Activated T-helper 1 cell treated with anti-CD3 and anti-CD28 coated beads, Interleukin-12 subunit alpha, Interleukin-12 subunit beta, Interleukin-2, Interleukin-4 antibody, amounts not matched to agents 30 ng/mL and 10 ng/mL and 1 ng/mL, durations not matched to agents 14 hours and 24 hours and 36 hours (primary cell): ENCODE measurements around the gene C1QTNF6. TPM values are rescaled to one million over a fixed set of nuclear protein-coding genes. Genes with fewer than 3 reads are reported as not detected.

ENCODE experiments used
- DNase-seq: peaks from one replicate; pipeline ENCODE4 v3.0.0; 2021; ENCODE audit warnings: low spot score
- H3K27ac Mint-ChIP-seq: one replicate; pipeline ENCODE4 v1.8.0; 2021; ENCODE audit warnings: mild to moderate bottlenecking, mixed read lengths
- H3K27me3 Mint-ChIP-seq: one replicate; pipeline ENCODE4 v1.8.0; 2022; ENCODE audit warnings: mild to moderate bottlenecking, moderate library complexity, mixed read lengths; ENCODE audit not compliant: insufficient read depth
- H3K36me3 Mint-ChIP-seq: one replicate; pipeline ENCODE4 v1.8.0; 2021; ENCODE audit warnings: low read depth, mixed read lengths
- H3K4me1 Mint-ChIP-seq: one replicate; pipeline ENCODE4 v1.8.0; 2021; ENCODE audit warnings: low read depth, mixed read lengths
- H3K4me3 Mint-ChIP-seq: one replicate; pipeline ENCODE4 v1.8.0; 2021; ENCODE audit warnings: mild to moderate bottlenecking, moderate library complexity, mixed read lengths
- H3K9me3 Mint-ChIP-seq: one replicate; pipeline ENCODE4 v1.8.0; 2021; ENCODE audit warnings: mixed read lengths
- intact Hi-C: fragments of 100-400 bp; cut with micrococcal nuclease; formaldehyde crosslinking; loops from one replicate; pipeline ENCODE4 v1.15.1; 2024
- total RNA-seq: library from RNA; stranded (reverse); gene quantifications from 2 replicates; pipeline ENCODE4 v1.2.3, GENCODE V29; 2022

The C1QTNF6 gene
- total RNA-seq, 1 donor from 2014 or later = 4.9 TPM

DNA sequence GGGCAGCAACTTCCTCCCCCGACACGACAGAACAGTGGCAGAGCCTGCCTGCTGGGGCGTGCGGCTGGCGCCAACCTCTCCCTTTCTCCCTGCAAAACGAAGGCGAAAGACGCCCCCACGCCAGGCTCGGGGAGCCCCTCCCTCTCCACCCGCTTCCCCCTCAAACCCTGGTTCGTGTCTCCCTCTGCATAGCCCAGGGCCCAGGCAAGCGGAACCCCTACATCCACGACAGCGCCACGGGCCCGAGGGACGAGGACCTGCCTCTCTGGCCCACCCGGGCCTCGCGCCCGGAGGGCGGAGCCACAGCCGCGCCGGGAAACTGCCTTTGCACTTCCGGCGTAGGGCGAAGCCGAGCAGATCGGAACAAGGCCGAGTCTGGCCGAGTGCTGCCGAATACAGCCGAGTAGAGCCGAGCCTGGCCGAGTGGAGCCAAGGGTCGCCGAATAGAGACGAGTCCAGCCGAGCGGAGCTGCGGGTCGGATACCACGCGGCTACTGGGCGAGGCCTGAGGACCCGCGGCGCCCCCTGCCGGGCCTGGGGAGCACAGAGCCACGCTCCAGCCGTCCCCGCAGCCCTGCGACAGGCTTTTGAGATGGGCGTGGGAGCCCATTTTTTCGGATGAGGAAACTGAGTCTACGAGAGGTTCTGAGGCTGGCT is 11.2 kb upstream of the C1QTNF6 start:
- Mint-ChIP-seq H3K4me3 (peak overlapping the region; percentile 83), H3K27ac (peak overlapping the region; percentile 87), H3K27me3 (no peaks in the 10 kb centered on the region), H3K9me3 (no peaks in the 10 kb centered on the region), H3K36me3 (peaks cover 2% of the 10 kb centered on the region), H3K4me1 (peaks cover 38% of the 10 kb centered on the region)
- intact Hi-C loops = loop anchor here (1.0 to 2.0 kb wide), 11 partner anchors 20 to 423 kb away; partner anchors contain the start of genes IFT27 and IL2RB
- DNase-seq = peak; percentile 99

DNA sequence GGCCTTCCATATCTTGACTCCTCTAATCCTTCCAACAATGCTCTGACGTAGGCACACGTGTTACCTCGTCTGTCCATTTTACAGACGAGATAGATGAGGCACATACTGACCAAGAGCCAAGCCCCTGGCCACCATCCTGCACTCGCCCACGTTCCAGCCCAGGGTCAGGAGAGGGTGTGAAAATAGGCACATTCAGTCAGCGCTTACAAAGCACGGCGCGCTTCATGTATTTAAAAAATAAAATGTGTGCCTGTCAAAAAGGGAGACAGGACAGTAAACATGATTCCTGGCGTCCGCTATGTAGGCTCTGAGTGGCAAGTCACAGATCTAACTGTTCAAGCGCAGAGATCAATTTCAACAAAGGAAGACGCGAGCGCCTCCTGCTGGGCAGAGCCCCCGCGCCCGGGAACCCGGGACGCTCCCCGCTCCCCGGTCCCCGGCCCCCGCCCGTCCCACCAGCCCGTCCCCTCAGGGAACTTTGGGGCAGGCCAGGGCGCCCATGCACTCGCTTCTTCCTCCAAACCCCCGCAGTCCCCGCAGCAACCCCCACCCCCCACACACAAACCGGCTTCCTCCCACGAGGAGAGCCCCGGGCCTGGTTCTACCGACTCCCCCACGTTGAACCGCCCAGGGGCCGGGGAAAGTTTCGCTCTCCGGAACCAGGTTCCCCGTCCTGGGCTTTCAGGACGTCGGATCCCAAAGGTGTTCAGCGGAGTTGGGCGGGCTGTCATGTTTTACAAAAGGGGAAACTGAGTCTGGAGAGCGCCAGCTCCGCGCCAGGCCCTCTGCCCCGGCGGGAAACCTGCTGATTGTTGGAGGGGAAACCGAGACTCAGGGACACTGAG is 10.4 kb upstream of the C1QTNF6 start:
- H3K36me3 Mint-ChIP-seq = peaks cover 5% of the 10 kb centered on the region
- DNase-seq = peak; percentile 82
- H3K9me3 Mint-ChIP-seq = no peaks in the 10 kb centered on the region
- intact Hi-C loops = loop anchor here (1.0 to 2.0 kb wide), 14 partner anchors 21 to 422 kb away; partner anchors contain the start of genes IFT27 and IL2RB
- peak overlapping the region; percentile 87 for H3K27ac Mint-ChIP-seq
- H3K4me1 Mint-ChIP-seq = peaks cover 46% of the 10 kb centered on the region
- H3K4me3 Mint-ChIP-seq = peak overlapping the region; percentile 83
- no peaks in the 10 kb centered on the region for H3K27me3 Mint-ChIP-seq

DNA sequence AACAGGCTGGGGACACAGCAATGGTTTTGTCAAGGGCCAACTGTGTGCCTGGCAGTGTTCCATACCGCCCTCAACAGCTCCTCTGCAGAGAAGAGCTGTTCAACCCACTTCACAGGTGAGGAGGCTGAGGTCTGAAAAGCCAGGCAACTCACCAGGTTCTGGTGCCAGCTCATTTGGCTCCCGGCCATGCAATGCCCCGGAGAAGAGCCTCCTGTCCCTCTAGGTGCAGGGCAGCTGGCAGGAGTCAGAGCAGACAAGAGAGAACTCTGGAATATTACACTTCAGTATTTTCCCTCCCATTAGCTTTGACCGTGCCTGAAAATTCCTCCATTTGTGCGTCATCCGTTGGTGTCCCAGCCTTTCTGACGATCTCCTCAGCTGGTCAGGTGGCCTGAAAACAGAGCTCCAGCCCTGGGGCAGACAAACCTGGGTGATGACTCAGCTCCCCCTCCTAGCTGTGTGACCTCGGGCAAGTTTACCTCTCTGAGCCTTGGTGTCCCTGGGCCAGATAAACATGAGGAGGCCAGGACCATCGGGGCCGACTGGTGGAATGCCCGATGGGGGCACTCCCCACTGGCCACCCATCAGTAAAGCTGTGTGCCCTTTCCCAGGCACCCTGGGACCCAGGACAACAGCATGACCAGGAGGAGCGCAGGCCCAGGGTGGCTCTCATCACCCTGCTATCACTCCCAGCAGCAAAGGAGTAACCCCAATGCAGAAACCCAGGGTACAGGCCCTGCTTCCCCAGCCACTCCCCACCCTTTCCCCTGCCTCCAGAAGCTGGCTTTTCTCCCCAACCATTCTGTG is 9.6 kb upstream of the C1QTNF6 start:
- Mint-ChIP-seq H3K36me3 (peaks cover 5% of the 10 kb centered on the region), H3K9me3 (no peaks in the 10 kb centered on the region), H3K27ac (peak overlapping the region; percentile 87), H3K4me1 (peaks cover 54% of the 10 kb centered on the region), H3K4me3 (peak overlapping the region; percentile 83), H3K27me3 (no peaks in the 10 kb centered on the region)
- DNase-seq = no peak
- intact Hi-C loops = loop anchor here (1.0 to 2.0 kb wide), 5 partner anchors 31 to 341 kb away; no protein-coding TSS in a partner anchor

DNA sequence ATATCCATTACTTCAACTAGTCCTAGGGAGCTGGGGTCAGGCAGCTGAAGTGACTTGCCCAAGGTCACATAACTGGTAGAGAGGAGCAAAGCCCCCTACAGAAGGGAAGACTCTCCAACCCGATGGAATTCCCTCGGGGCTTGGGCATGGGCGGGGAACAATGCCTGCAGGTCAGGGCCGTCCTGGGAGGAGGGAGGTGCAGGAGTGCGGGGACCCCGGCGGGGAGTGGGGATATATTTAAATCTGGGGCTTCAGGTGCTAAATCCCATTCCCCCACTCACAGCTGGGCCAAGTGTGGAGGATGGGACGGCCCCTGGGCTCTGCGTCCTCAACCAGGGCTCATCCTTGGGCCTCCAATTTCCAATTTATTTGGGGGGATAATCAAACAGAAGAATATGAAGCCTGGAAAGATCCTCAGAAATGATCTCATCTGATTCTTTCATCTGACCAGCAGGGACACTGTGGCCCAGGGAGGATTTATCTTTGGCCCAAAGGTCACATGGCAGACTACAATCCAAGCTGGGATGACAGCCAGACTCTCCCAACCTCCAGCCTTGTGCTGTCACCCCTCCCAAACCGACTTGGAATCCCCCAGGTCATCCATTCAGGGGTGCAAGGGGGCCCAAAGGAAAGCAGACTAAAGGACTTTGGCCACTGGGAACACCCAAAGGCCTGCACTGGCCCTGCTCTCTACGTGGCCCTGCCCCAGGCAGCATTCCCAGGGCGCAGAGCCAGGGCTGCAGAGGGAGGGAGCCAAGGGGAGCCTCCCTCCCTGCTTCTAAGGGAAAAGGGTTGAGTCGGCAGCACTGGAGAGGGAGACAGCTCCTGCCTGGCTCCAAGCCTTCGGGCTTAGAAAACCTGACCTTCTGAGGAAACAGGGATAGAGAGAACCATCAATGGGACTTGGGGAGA is 8.7 kb upstream of the C1QTNF6 start:
- Mint-ChIP-seq H3K9me3 (peaks cover 4% of the 10 kb centered on the region), H3K4me1 (peaks cover 53% of the 10 kb centered on the region), H3K27me3 (no peaks in the 10 kb centered on the region), H3K27ac (no peak overlapping the region), H3K36me3 (peaks cover 5% of the 10 kb centered on the region), H3K4me3 (peak overlapping the region; percentile 83)
- intact Hi-C loops = no loop called here
- DNase-seq = no peak

DNA sequence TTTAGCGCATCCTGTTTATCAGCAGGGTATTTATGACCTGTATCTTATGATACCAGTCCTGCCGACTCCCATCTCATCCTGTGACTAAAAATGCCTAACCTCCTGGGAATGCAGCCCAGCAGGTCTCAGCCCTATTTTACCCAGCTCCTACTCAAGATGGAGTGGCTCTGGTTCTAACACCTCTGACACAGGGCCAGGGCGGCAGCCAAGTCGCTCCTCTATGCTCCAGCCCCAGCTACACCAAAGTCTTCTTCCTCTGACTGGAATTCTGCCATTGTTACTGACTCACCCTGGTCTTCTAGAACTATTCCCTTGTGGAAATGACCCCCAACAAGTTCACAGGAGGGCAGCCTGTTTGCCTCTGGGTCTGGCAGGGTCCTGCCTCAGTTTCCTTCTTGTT is 7.9 kb upstream of the C1QTNF6 start:
- H3K4me3 Mint-ChIP-seq = no peak overlapping the region
- H3K27me3 Mint-ChIP-seq = no peaks in the 10 kb centered on the region
- peaks cover 5% of the 10 kb centered on the region for H3K36me3 Mint-ChIP-seq
- H3K27ac Mint-ChIP-seq = no peak overlapping the region
- intact Hi-C loops = no loop called here
- no peak for DNase-seq
- H3K9me3 Mint-ChIP-seq = peaks cover 4% of the 10 kb centered on the region
- H3K4me1 Mint-ChIP-seq = peaks cover 50% of the 10 kb centered on the region

DNA sequence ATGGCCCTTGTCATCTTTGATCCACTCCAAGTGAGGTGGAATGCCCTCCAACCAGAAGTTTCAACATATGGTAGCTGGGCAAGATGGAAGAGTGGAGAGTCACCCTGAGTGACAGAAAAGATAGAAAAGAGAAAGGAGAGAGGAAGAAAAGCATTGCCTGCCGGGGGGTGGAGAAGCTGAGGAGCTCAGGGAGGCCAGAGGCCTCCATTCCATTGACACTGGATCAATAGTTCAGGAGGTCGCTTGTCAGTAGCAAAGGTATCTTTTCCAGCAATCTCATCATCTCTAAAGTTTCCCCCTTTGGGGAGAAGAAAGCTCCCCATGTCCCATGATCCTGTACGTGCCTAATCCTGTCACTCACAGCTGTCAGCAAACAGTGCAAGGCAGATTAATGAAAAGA is 6.7 kb upstream of the C1QTNF6 start:
- DNase-seq = no peak
- Mint-ChIP-seq H3K27ac (peak overlapping the region; percentile 81), H3K27me3 (no peaks in the 10 kb centered on the region), H3K9me3 (peaks cover 4% of the 10 kb centered on the region), H3K4me1 (peaks cover 50% of the 10 kb centered on the region), H3K4me3 (no peak overlapping the region), H3K36me3 (peaks cover 9% of the 10 kb centered on the region)
- intact Hi-C loops = no loop called here

DNA sequence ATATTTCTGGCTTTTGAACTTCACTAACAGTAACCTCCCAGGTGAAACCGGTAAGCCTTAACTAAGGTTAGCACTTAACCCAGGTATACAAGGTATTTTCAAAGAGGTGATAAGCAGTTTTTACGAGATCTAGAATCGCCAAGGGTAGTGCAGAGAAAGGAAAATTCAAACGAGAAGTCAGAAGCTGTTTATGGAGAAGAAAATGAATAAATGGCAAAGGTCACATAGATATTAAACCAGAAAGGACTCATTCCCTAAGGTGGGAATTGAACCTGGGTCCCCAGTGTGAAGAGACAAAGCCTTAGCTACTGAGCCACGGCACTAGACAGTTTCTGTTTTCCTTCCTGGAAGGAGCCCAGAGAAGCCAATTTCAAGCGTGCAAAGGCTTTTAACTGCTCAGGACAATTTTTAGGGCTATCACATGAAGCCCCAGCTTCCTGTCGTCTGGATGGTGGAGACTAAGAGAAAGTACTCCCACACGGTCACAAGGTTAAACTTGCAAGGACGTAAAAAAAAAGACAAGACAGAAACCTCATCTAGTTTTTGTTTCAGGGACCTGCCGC is 5.7 kb upstream of the C1QTNF6 start:
- H3K27ac Mint-ChIP-seq = peak overlapping the region; percentile 81

DNA sequence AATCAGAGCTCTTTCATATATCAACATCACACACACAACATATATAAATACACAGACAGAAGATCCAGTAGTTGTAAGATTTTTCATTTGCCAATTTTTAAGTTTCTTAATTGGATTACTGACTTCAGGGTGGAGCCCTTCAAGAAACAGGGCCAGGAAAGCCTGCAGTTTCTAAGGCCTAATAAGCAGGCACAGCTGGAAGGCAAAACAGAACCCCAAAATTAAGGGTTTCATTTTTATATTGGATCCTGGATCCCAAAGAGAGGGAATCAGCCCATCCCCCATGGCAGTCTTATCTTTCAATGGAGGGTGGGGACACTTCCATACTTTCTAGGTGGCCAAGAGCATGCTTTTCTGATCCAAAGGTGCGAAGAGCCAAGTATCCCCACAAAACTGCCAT is 4.7 kb upstream of the C1QTNF6 start:
- H3K9me3 Mint-ChIP-seq = peaks cover 4% of the 10 kb centered on the region
- H3K36me3 Mint-ChIP-seq = peaks cover 13% of the 10 kb centered on the region
- no peak overlapping the region for H3K4me3 Mint-ChIP-seq
- intact Hi-C loops = no loop called here
- no peak overlapping the region for H3K27ac Mint-ChIP-seq
- no peak for DNase-seq
- H3K4me1 Mint-ChIP-seq = peaks cover 54% of the 10 kb centered on the region
- no peaks in the 10 kb centered on the region for H3K27me3 Mint-ChIP-seq

More for the DNA sequence above, 5.7 kb upstream of the C1QTNF6 start:
- Mint-ChIP-seq H3K27me3 (no peaks in the 10 kb centered on the region), H3K4me1 (peaks cover 58% of the 10 kb centered on the region), H3K36me3 (peaks cover 13% of the 10 kb centered on the region), H3K4me3 (peak overlapping the region; percentile 59), H3K9me3 (peaks cover 4% of the 10 kb centered on the region)
- DNase-seq = peak; percentile 49
- intact Hi-C loops = no loop called here

DNA sequence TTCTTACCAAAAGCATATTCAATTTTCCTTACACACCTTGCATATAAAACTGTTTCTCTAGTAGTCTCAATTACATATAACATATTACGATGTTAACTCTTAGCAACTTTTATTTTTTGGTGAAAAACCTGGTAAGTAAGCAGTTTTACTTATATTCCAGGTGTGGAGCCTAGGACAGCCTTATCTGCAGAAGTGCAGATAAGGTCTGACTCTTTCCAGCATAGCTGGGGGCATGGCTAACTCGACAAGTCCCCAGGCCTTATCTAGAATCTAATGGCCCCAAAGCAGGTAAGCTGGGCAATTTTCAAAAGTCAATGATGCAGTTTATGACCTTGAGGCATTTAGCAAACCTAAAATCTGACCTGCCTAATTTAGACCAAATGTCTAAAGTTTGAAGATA is 4.2 kb upstream of the C1QTNF6 start:
- H3K4me3 Mint-ChIP-seq = no peak overlapping the region
- H3K9me3 Mint-ChIP-seq = peaks cover 4% of the 10 kb centered on the region
- intact Hi-C loops = no loop called here
- no peak for DNase-seq
- no peaks in the 10 kb centered on the region for H3K27me3 Mint-ChIP-seq
- peaks cover 56% of the 10 kb centered on the region for H3K4me1 Mint-ChIP-seq
- H3K36me3 Mint-ChIP-seq = peaks cover 11% of the 10 kb centered on the region
- no peak overlapping the region for H3K27ac Mint-ChIP-seq

DNA sequence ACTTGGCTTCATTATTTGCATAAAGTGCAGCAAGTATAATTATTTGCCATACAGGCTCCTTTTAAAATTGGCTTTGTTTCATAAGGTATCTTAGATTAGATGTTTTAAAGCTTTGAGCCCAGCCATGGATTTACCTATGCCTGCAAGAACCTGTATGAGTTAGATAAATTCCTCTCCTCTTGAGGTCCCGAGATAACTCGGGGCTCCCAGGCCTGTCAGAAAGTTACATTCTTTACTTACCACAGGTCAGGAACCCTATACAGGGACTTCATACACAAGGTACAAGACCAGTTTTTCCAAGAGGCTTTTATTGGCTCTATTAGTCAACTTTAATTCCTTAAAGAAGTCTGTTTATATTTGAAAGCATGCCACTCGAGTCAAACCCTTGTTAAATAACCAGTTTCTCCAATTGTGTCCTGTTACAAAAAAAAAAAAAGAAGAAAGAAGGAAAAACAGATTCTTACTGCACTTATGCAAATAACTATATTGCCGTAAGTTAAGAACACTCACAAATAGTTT is 2.3 kb upstream of the C1QTNF6 start:
- peaks cover 11% of the 10 kb centered on the region for H3K36me3 Mint-ChIP-seq
- no peak overlapping the region for H3K4me3 Mint-ChIP-seq
- no peaks in the 10 kb centered on the region for H3K27me3 Mint-ChIP-seq
- peaks cover 56% of the 10 kb centered on the region for H3K4me1 Mint-ChIP-seq
- DNase-seq = no peak
- no peak overlapping the region for H3K27ac Mint-ChIP-seq
- intact Hi-C loops = no loop called here
- H3K9me3 Mint-ChIP-seq = peaks cover 4% of the 10 kb centered on the region

DNA sequence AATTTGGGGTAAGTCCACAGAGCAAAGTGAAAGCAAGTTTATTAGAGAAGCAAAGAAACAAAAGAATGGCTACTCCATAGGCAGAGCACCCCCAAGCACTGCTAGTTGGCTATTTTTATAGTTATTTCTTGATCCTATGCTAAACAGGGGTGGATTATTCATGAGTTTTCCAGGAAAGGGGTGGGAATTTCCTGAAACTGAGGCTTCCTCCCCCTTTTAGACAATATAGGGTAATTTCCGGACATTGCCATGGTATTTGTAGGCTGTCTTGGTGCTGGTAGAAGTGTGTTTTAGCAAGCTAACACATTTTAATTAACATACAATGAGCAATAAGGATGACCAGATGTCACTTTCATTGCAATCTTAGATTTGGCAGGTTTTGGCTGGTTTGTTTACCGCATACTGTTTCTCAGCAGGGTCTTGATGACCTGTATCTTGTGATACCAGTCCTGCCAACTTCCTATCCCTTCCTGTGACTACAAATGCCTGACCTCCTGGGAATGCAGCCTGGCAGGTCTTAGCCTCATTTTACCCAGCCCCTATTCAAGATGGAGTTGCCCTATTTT is 937 bp upstream of the C1QTNF6 start:
- intact Hi-C loops = no loop called here
- Mint-ChIP-seq H3K9me3 (peaks cover 4% of the 10 kb centered on the region), H3K27ac (peak overlapping the region; percentile 27), H3K27me3 (no peaks in the 10 kb centered on the region), H3K4me3 (no peak overlapping the region), H3K36me3 (peaks cover 9% of the 10 kb centered on the region), H3K4me1 (peaks cover 43% of the 10 kb centered on the region)
- DNase-seq = no peak
